Heart left ventricle (tissue), 16 donors: ENCODE results near the gene TCERG1. TPM values are rescaled to one million over a fixed set of nuclear protein-coding genes. Genes with fewer than 3 reads are reported as not detected.

Experiments used
- ATAC-seq, 4 donors: fragments of 200-7000 bp; cut with Tn5 transposase; one replicate each; pipeline ENCODE4 v1.9.1; 2020 to 2022; ENCODE audit warnings: moderate library complexity in 4 of 4, mild to moderate bottlenecking in 3 of 4, moderate number of reproducible peaks in 1 of 4
- DNase-seq, 5 donors: peaks; one replicate each; pipeline ENCODE4 v3.0.0-alpha.2; 2020
- H3K27ac ChIP-seq, 12 donors: fragments of 200-600 bp; sonication (generic) in 4 of 12; one replicate each; pipeline versions ENCODE4 v1.5.0 to v1.8.0; 2016 to 2022; ENCODE audit warnings: mild to moderate bottlenecking in 2 of 12
- H3K27me3 ChIP-seq, 9 donors: fragments of 200-600 bp; sonication (generic) in 2 of 9; one replicate each; pipeline versions ENCODE4 v1.5.1 to v1.8.0; 2016 to 2022; ENCODE audit warnings: mild to moderate bottlenecking in 3 of 9
- H3K36me3 ChIP-seq, 9 donors: fragments of 200-600 bp; sonication (generic) in 2 of 9; one replicate each; pipeline versions ENCODE4 v1.5.0 to v1.8.0; 2018 to 2022; ENCODE audit warnings: mild to moderate bottlenecking in 2 of 9
- H3K4me1 ChIP-seq, 12 donors: fragments of 200-600 bp; sonication (generic) in 4 of 12; one replicate each; pipeline versions ENCODE4 v1.5.0 to v1.8.0; 2016 to 2022; ENCODE audit warnings: mild to moderate bottlenecking in 3 of 12
- H3K4me3 ChIP-seq, 12 donors: fragments of 200-600 bp; sonication (generic) in 4 of 12; one replicate each; pipeline versions ENCODE4 v1.5.0 to v1.8.0; 2017 to 2022; ENCODE audit warnings: mild to moderate bottlenecking in 9 of 12, moderate library complexity in 4 of 12
- H3K9me3 ChIP-seq, 12 donors: fragments of 200-600 bp; sonication (generic) in 4 of 12; one replicate each; pipeline versions ENCODE4 v1.5.0 to v1.8.0; 2016 to 2022; ENCODE audit warnings: mild to moderate bottlenecking in 1 of 12
- CTCF ChIP-seq, 12 donors: fragments of 200-600 bp; sonication (generic) in 4 of 12; IDR thresholded peaks; one replicate each; pipeline versions ENCODE4 v1.5.0 to v1.8.0; 2018 to 2022; ENCODE audit warnings: antibody characterized with exemption in 12 of 12, mild to moderate bottlenecking in 5 of 12
- POLR2A ChIP-seq, 2 donors: fragments of 450-650 bp; IDR thresholded peaks; one replicate each; pipeline ENCODE4 v1.6.1; 2017; ENCODE audit warnings: antibody characterized with exemption in 2 of 2, mild to moderate bottlenecking in 2 of 2, moderate library complexity in 2 of 2
- WGBS, 4 donors: extraction: QIAGEN DNeasy Blood & Tissue Kit in 2 of 4; methylation state at CpG; one replicate each; pipeline versions ENCODE4 v1.1.5 to v1.1.7; 2013 to 2018; 5-methylcytosine and 5-hydroxymethylcytosine counted together
- intact Hi-C, 10 donors: fragments of 100-400 bp; cut with DNase I; formaldehyde crosslinking; loops; one replicate each; pipeline versions ENCODE4 v1.11.1 to v1.14.2; 2022
- long read RNA-seq, 3 donors: library from polyadenylated mRNA; unstranded; transcript quantifications; one replicate each; pipeline ENCODE4 v2.0.0, GENCODE V29; 2020 to 2021
- polyA plus RNA-seq, 2 donors: library from polyadenylated mRNA; stranded (reverse); fragments of 200-250 nt; gene quantifications; one replicate each; pipeline ENCODE4 v1.2.3, GENCODE V29; 2013
- total RNA-seq, 9 donors: library from RNA; depleted of rRNA in 2 of 9; stranded (reverse); fragments of >200 nt in 2 of 9; fragmentation: NEBNext Ultra II Directional in 3 of 9; extraction: Animal tissue kit (Norgen Biotek cat#: 25700) in 3 of 9; gene quantifications; one replicate each; pipeline versions ENCODE4 v1.1.0 to v1.2.4, GENCODE V29; 2016 to 2023
- donor health status: ischemic (EF 13 %, LVEDD 7.1; RV severe dilation, severe dysfunction).
- donor health status: healthy with polysubstance abuse.
- donor health status: DM: no; HTN: yes; CAD: no.
- donor health status: DM: no; HTN: no; CAD: no.
- donor health status: ischemic (EF 25% LVEDD 6.9; RV normal size, moderate dysfunction).
- donor health status: ischemic (EF 25% LVEDD 5.7; RV mildly dilated, moderate dysfunction).
- donor health status: healthy.
- donor health status: DM: yes; HTN: yes; CAD: no.
- donor health status: ischemic (EF 35%, LVEDD 5.7; RV mildly dilated, moderate dysfunction).
- donor health status: nonischemic (EF 11% LVEDD 7.7; RV severe dilation, severe dysfunction).
- donor health status: DM: yes; HTN: yes; CAD: no.
- donor health status: PGD.
- donor health status: ischemic (EF 29% LVEDD 5.4; RV normal size, mild dysfunction).
- donor health status: nonischemic (EF 23%, LVEDD 6.1; RV moderate dilation, normal function).

TCERG1 gene
- total RNA-seq (10 to 100 TPM; 17.6 to 28.7 (median 21.6) TPM), polyA plus RNA-seq (10 to 100 TPM; 13.8 to 23.4 TPM)
- long read RNA-seq, donor 1, full-length matches to known transcripts: 2 of 19 reads
- long read RNA-seq, donor 1, partial matches to known transcripts: 12 of 19 reads
- long read RNA-seq, donor 1, other reads (novel, unspliced or antisense): 5 of 19 reads
- long read RNA-seq, donor 2, partial matches to known transcripts: 32 of 40 reads
- long read RNA-seq, donor 2, other reads (novel, unspliced or antisense): 7 of 40 reads
- long read RNA-seq, donor 3, partial matches to known transcripts: 12 of 19 reads
- long read RNA-seq, donor 3, other reads (novel, unspliced or antisense): 3 of 19 reads

DNA sequence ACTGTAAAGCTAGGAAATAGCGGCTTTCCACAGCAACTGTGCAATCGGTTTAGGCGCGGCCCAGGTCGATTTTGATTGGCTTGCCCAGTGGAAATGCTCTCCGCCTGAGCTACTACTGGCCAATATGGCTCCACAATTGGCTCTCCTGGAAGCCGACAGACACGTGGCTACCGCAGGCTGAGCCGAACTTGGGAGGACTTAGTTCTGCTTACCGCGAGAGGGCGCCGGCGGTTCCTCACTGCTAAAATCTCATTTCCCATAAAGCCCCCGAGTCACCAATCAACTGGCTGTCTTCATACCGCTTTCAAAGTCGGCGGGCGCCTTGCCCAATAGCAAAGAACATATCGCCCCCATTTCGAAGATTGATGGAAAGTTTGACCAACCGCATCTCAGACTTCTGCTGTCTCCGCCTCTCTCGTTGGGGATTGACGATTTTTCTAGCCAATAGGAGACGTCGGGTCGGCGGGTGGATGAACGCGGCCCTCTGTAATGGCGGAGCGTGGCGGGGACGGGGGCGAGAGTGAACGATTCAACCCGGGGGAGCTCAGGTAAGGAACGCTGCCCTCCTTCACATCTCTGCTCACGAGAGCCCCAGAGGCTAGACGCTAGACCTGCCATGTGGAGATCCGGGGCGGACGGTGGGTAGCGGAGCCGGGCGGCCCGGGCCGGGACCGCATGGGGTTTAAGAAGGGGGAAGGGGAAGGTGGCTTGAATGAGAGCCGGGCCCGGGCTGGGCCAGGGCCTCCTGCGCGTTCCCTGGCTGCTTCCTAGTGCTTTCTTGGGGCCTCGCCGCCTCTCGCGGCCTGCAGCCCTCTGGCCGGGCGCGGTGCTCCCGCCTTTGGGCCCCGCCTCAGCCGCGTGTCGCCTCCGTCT is at the start of gene TCERG1:
TCERG1 (plus strand) TSS at position 473 of the 873 bp plus-strand sequence; CDS start at position 490, 17 bp downstream.
- Histone ChIP-seq H3K4me1 (peaks cover 0 to 39% (median 29%) of the 10 kb centered on the region in 12 donors), H3K4me3 (peak within 1 kb of the TSS; percentile 75 to 100 (median 97)), H3K9me3 (no peaks in the 10 kb centered on the region), H3K36me3 (no peaks in the 10 kb centered on the region), H3K27me3 (no peaks in the 10 kb centered on the region), H3K27ac (peak within 1 kb of the TSS; percentile 43 to 93 (median 88))
- peak; percentile 99 to 100 (median 99) for DNase-seq
- intact Hi-C loops: no loop called here
- peak; percentile 66 to 97 (median 80) for TF ChIP-seq CTCF (IDR thresholded peaks at IDR 0.05)
- peak in 1 of 2 donors; percentile 27 for TF ChIP-seq POLR2A (IDR thresholded peaks at IDR 0.05)
- WGBS, 4 donors: 0 to 1% (median 0%) methylated on average over 45 to 68 of the region's 68 CpGs
- ATAC-seq: peak; percentile 96 to 99 (median 98)

GRCh38 chr5:146398826-146399225 is 48.3 kb upstream of the TCERG1 start:
- no peak overlapping the region for H3K4me3 ChIP-seq
- TF ChIP-seq CTCF (IDR thresholded peaks at IDR 0.05): no peak
- no peak for TF ChIP-seq POLR2A (IDR thresholded peaks at IDR 0.05)
- 89 to 92% (median 91%) methylated on average over 4 of the region's 4 CpGs for WGBS, 4 donors
- H3K9me3 ChIP-seq: no peaks in the 10 kb centered on the region
- no peak overlapping the region for H3K27ac ChIP-seq
- no peaks in the 10 kb centered on the region for H3K36me3 ChIP-seq
- H3K27me3 ChIP-seq: peaks cover 0 to 36% (median 5%) of the 10 kb centered on the region in 9 donors
- H3K4me1 ChIP-seq: no peaks in the 10 kb centered on the region
- DNase-seq (no peak), ATAC-seq (no peak)
- intact Hi-C loops: no loop called here

DNA sequence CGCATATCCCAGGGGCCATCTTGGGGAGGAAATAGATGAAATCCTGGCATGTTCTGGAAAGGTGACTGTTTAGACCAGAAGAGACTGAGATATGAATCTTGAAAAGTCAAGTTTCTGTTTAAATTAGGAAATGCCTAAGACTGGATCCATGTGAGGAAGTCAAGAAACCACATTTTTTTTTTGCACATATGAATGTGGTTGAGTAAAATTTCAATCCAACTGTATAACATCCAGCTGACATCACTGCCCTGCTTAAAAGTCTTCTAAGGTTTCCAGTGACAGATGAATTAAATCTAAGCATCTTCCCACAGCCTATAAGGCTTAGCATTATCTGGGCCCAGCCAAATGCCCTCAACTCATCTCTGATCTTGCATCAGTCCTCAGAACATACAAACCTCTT is 47.7 kb upstream of the TCERG1 start:
- no peak overlapping the region for H3K27ac ChIP-seq
- no peak overlapping the region for H3K4me3 ChIP-seq
- no peak for ATAC-seq
- H3K9me3 ChIP-seq: no peaks in the 10 kb centered on the region
- no peaks in the 10 kb centered on the region for H3K4me1 ChIP-seq
- no peaks in the 10 kb centered on the region for H3K36me3 ChIP-seq
- intact Hi-C loops: no loop called here
- no peak for DNase-seq
- no peak for TF ChIP-seq CTCF (IDR thresholded peaks at IDR 0.05)
- no peak for TF ChIP-seq POLR2A (IDR thresholded peaks at IDR 0.05)
- 63 to 100% (median 79%) methylated on average over 1 of the region's 1 CpG for WGBS, 4 donors
- H3K27me3 ChIP-seq: peaks cover 0 to 36% (median 5%) of the 10 kb centered on the region in 9 donors

DNA sequence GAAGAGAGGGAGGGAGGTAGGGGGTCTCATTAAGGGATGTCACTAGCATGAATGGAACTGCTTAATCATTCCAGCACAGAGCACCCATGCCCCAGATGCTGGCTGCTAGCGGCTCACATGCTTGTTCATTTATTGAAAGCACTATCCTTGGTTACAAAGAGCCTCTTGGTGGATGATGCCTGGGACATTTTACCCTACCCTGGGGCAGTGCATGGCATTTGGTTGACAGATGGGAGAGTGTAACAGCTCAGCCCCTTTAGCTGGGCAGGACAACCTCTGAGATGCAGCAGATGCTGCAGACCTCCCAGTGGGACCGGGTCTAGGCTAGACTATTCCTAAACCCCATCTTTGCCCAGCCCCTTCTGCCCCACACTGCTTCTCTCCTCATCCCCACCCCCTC is 46.9 kb upstream of the TCERG1 start:
- Histone ChIP-seq H3K27me3 (peaks cover 0 to 33% (median 5%) of the 10 kb centered on the region in 9 donors), H3K4me1 (no peaks in the 10 kb centered on the region), H3K36me3 (no peaks in the 10 kb centered on the region), H3K9me3 (no peaks in the 10 kb centered on the region), H3K27ac (no peak overlapping the region), H3K4me3 (no peak overlapping the region)
- 70 to 79% (median 75%) methylated on average over 2 of the region's 2 CpGs for WGBS, 4 donors
- ATAC-seq (no peak), DNase-seq (no peak)
- TF ChIP-seq CTCF (IDR thresholded peaks at IDR 0.05): no peak
- intact Hi-C loops: no loop called here
